GM23338 (cell line): ENCODE data around the gene SLC36A3. TPM values are rescaled to one million over a fixed set of nuclear protein-coding genes. Genes with fewer than 3 reads are reported as not detected.

Experiments used
- ATAC-seq: fragments of 200-7000 bp; cut with Tn5 transposase; 3 replicates; pipeline ENCODE4 v1.9.1; 2020
- DNase-seq: peaks from one replicate; pipeline ENCODE4 v3.0.0-alpha.2; 2015; ENCODE audit warnings: low spot score
- H2AFZ ChIP-seq: fragments of 200-600 bp; sonication (generic); 2 replicates; pipeline ENCODE4 v1.8.0; 2016; ENCODE audit warnings: antibody characterized with exemption, mild to moderate bottlenecking, moderate library complexity
- H3F3A ChIP-seq: fragments of 200-600 bp; sonication (generic); replicated peaks from 2 replicates; pipeline ENCODE4 v1.8.0; 2017; ENCODE audit warnings: antibody characterized with exemption, mixed run types, low read depth
- H3K27ac ChIP-seq: fragments of 200-600 bp; sonication (generic); 2 replicates; pipeline ENCODE4 v1.6.1; 2016; ENCODE audit warnings: low read depth
- H3K27me3 ChIP-seq: fragments of 200-600 bp; sonication (generic); 2 replicates; pipeline ENCODE4 v1.8.0; 2016; ENCODE audit warnings: mild to moderate bottlenecking, mixed run types, moderate library complexity; ENCODE audit not compliant: insufficient read depth
- H3K36me3 ChIP-seq: fragments of 200-600 bp; sonication (generic); 2 replicates; pipeline ENCODE4 v1.8.0; 2016; ENCODE audit warnings: mild to moderate bottlenecking; ENCODE audit not compliant: insufficient read depth
- H3K4me1 ChIP-seq: fragments of 200-600 bp; sonication (generic); 2 replicates; pipeline ENCODE4 v1.8.0; 2016; ENCODE audit warnings: mild to moderate bottlenecking, moderate library complexity; ENCODE audit not compliant: insufficient read depth
- H3K4me2 ChIP-seq: fragments of 200-600 bp; sonication (generic); 2 replicates; pipeline ENCODE4 v1.7.1; 2017; ENCODE audit warnings: mixed run types
- H3K4me3 ChIP-seq: fragments of 200-600 bp; sonication (generic); 2 replicates; pipeline ENCODE4 v1.6.1; 2016; ENCODE audit warnings: mixed run types
- H3K79me2 ChIP-seq: fragments of 200-600 bp; sonication (generic); replicated peaks from 2 replicates; pipeline ENCODE4 v1.8.0; 2017; ENCODE audit warnings: mild to moderate bottlenecking; ENCODE audit not compliant: insufficient read depth
- H3K9me2 ChIP-seq: fragments of 200-600 bp; sonication (generic); 2 replicates; pipeline ENCODE4 v1.8.0; 2017; ENCODE audit not compliant: insufficient read depth
- H4K20me1 ChIP-seq: fragments of 200-600 bp; sonication (generic); replicated peaks from 2 replicates; pipeline ENCODE4 v1.8.0; 2017; ENCODE audit warnings: mild to moderate bottlenecking; ENCODE audit not compliant: insufficient read depth
- H3K27ac Mint-ChIP-seq: 2 replicates; pipeline ENCODE4 v1.8.0; 2020; ENCODE audit warnings: inconsistent platforms, mild to moderate bottlenecking, moderate library complexity, mixed read lengths
- H3K27me3 Mint-ChIP-seq: 3 replicates; pipeline ENCODE4 v1.8.0; 2022; ENCODE audit warnings: low read depth, mild to moderate bottlenecking, moderate library complexity, mixed read lengths, inconsistent platforms; ENCODE audit not compliant: insufficient read depth, poor library complexity
- H3K36me3 Mint-ChIP-seq: 3 replicates; pipeline ENCODE4 v1.8.0; 2021; ENCODE audit warnings: low read depth, mild to moderate bottlenecking, inconsistent platforms, moderate library complexity, mixed read lengths
- H3K4me1 Mint-ChIP-seq: 3 replicates; pipeline ENCODE4 v1.8.0; 2020; ENCODE audit warnings: mild to moderate bottlenecking, inconsistent platforms, mixed read lengths
- H3K4me3 Mint-ChIP-seq: 3 replicates; pipeline ENCODE4 v1.8.0; 2021; ENCODE audit warnings: moderate library complexity, mild to moderate bottlenecking, inconsistent platforms, mixed read lengths
- H3K9me3 Mint-ChIP-seq: 3 replicates; pipeline ENCODE4 v1.8.0; 2020; ENCODE audit warnings: moderate library complexity, mild to moderate bottlenecking, inconsistent platforms, mixed read lengths
- CTCF ChIP-seq, 2 experiments: fragments of 200-600 bp in 1 of 2; sonication (generic) in 1 of 2; conservative IDR thresholded peaks; 2 replicates each; pipeline versions ENCODE4 v1.5.1 to v1.6.1; 2016 to 2017; ENCODE audit warnings: antibody characterized with exemption in 2 of 2, low read depth in 2 of 2, mild to moderate bottlenecking in 2 of 2, moderate library complexity in 1 of 2
- EZH2 ChIP-seq: fragments of 200-600 bp; sonication (generic); IDR thresholded peaks from one replicate; pipeline ENCODE4 v1.8.0; 2017; ENCODE audit warnings: antibody characterized with exemption, mild to moderate bottlenecking, low read depth; ENCODE audit not compliant: unreplicated experiment
- EZH2phosphoT487 ChIP-seq: fragments of 200-600 bp; sonication (generic); IDR thresholded peaks from one replicate; pipeline ENCODE4 v1.8.1; 2018; ENCODE audit warnings: antibody characterized with exemption; ENCODE audit not compliant: unreplicated experiment
- JUNB ChIP-seq: IDR thresholded peaks from one replicate; pipeline ENCODE4 v1.6.1; 2016; ENCODE audit warnings: antibody characterized with exemption; ENCODE audit not compliant: unreplicated experiment
- NANOG ChIP-seq: IDR thresholded peaks from 2 replicates; pipeline ENCODE4 v1.6.1; 2016; ENCODE audit warnings: antibody characterized with exemption, borderline replicate concordance
- POLR2AphosphoS5 ChIP-seq: IDR thresholded peaks from 2 replicates; pipeline ENCODE4 v1.6.1; 2016; ENCODE audit warnings: antibody characterized with exemption, low read depth
- ZNF462 ChIP-seq: fragments of 250-450 bp; sonication (Bioruptor Pico); IDR thresholded peaks from 2 replicates; pipeline ENCODE4 v1.5.0; 2020; ENCODE audit warnings: mild to moderate bottlenecking, moderate library complexity
- polyA plus RNA-seq: library from polyadenylated mRNA; unstranded; fragments of >200 nt; fragmentation: Nextera tagmentation; extraction: Ambion mirVana; gene quantifications from 2 replicates; pipeline ENCODE4 v1.2.1, GENCODE V29; 2016
- total RNA-seq: library from RNA; depleted of rRNA; stranded (reverse); fragments of >200 nt; shearing (Covaris generic); gene quantifications from 2 replicates; pipeline ENCODE4 v1.2.3, GENCODE V29; 2014

The SLC36A3 gene
- total and polyA plus RNA-seq, 2 experiments from 2014 or later = not detected

- no peaks in the 10 kb centered on the region for H4K20me1 ChIP-seq
- H3K4me1 Mint-ChIP-seq = peaks cover 13% of the 10 kb centered on the region
- no peak for ATAC-seq
- H3K27me3 Mint-ChIP-seq = peaks cover 8% of the 10 kb centered on the region
- TF ChIP-seq POLR2AphosphoS5 = no peak
- no peaks in the 10 kb centered on the region for H3F3A ChIP-seq
- no peaks in the 10 kb centered on the region for H3K27me3 ChIP-seq
- DNase-seq = no peak
- H3K36me3 ChIP-seq = no peaks in the 10 kb centered on the region
- H3K27ac Mint-ChIP-seq = no peak overlapping the region
- peaks cover 1% of the 10 kb centered on the region; the same call in 1 of the 2 replicates for H3K4me1 ChIP-seq
- no peak overlapping the region for H3K4me3 Mint-ChIP-seq
- no peaks in the 10 kb centered on the region for H3K79me2 ChIP-seq
- no peaks in the 10 kb centered on the region for H3K9me2 ChIP-seq
- H3K9me3 Mint-ChIP-seq = no peaks in the 10 kb centered on the region
- H3K36me3 Mint-ChIP-seq = no peaks in the 10 kb centered on the region
- no peak overlapping the region for H3K27ac ChIP-seq
- no peak overlapping the region for H3K4me3 ChIP-seq
- H2AFZ ChIP-seq = no peak overlapping the region
- no peak overlapping the region for H3K4me2 ChIP-seq
Observed at GRCh38 chr5:151317871-151318270, 14.3 kb upstream of the SLC36A3 start.

DNA sequence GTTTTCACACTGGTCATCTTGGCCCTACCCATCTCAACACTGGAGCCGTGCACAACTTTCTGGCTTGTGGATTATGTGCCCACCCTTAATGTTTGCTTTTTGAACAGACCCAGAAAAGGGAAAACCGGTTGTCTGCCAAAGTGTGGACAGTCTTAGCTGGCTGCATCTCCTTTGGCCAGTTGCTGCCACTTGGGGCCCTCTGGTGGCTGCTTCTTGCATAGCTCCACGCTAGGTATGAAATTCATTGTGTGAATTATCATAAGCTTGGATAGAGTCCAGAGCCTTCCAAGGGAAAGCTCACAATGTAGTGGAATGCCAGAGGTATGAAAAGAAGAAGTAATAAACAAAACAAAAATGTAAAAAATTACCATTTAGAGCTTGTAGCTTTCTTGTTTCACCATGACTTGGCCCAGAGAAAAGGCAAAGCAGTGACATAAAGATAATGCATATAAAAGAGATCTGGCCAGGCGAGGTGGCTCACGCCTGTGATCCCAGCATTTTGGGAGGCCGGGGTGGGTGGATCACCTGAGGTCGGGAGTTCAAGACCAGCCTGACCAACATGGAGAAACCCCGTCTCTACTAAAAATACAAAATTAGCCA is 12.5 kb upstream of the SLC36A3 start:
- ATAC-seq (peak; percentile 87), DNase-seq (peak; percentile 81)
- Histone ChIP-seq H2AFZ (no peak overlapping the region), H3K27ac (no peak overlapping the region), H3K79me2 (no peaks in the 10 kb centered on the region), H3K4me2 (no peak overlapping the region), H3K4me3 (no peak overlapping the region), H3K4me1 (peaks cover 5% of the 10 kb centered on the region; the same call in 1 of the 2 replicates), H4K20me1 (no peaks in the 10 kb centered on the region), H3K27me3 (no peaks in the 10 kb centered on the region), H3F3A (no peaks in the 10 kb centered on the region), H3K36me3 (no peaks in the 10 kb centered on the region), H3K9me2 (no peaks in the 10 kb centered on the region)
- Mint-ChIP-seq H3K9me3 (no peaks in the 10 kb centered on the region; the same call in 2 of the 3 replicates), H3K4me1 (peaks cover 14% of the 10 kb centered on the region), H3K27me3 (peaks cover 5% of the 10 kb centered on the region), H3K36me3 (no peaks in the 10 kb centered on the region), H3K27ac (no peak overlapping the region), H3K4me3 (no peak overlapping the region)
- no peak for TF ChIP-seq EZH2phosphoT487
- TF ChIP-seq CTCF (conservative IDR thresholded peaks at IDR 0.05; ENCODE audit: low read depth in 2 of 2) = peak; percentile 88 to 93

DNA sequence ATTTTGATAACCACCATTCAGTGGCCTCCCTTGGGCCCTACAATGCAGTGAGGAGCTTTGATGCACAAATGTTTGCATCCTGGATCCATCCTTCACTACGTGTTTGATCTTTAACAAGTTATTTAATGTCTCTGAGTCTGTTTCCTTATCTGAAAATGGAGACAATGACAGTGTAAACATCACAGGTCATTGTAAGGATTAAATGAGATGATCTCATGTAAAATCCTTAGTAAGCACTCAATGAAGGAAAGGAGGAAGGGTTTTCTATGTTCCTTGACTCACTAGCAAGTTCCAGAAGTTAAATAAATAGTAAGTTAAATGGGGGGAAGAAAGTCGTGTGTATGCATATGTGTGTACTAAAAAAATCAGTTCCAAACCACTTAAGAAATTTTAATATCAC is 9.8 kb upstream of the SLC36A3 start:
- Mint-ChIP-seq H3K27ac (no peak overlapping the region), H3K4me3 (no peak overlapping the region), H3K27me3 (peaks cover 3% of the 10 kb centered on the region), H3K9me3 (peaks cover 8% of the 10 kb centered on the region; the same call in 1 of the 3 replicates), H3K36me3 (peaks cover 5% of the 10 kb centered on the region; the same call in 1 of the 3 replicates), H3K4me1 (peaks cover 11% of the 10 kb centered on the region)
- Histone ChIP-seq H3K79me2 (no peaks in the 10 kb centered on the region), H3K4me2 (no peak overlapping the region), H3K27me3 (no peaks in the 10 kb centered on the region), H3K36me3 (no peaks in the 10 kb centered on the region), H3K4me3 (no peak overlapping the region), H2AFZ (no peak overlapping the region), H3K9me2 (no peaks in the 10 kb centered on the region), H3K4me1 (peaks cover 5% of the 10 kb centered on the region; the same call in 1 of the 2 replicates), H3K27ac (no peak overlapping the region), H3F3A (no peaks in the 10 kb centered on the region), H4K20me1 (no peaks in the 10 kb centered on the region)
- no peak for DNase-seq
- ATAC-seq = no peak
- TF ChIP-seq NANOG = no peak
- TF ChIP-seq EZH2 = no peak
- no peak for TF ChIP-seq POLR2AphosphoS5
- no peak for TF ChIP-seq JUNB
- no peak for TF ChIP-seq ZNF462 (CRISPR knock-in tag)
